OCI-LY3 (cell line): Measurements from ENCODE around the gene GINS2.
A peak's percentile ranks its signal among the peaks of the same experiment; 100 is the strongest.

Experiments used
- H2AFZ ChIP-seq: fragments of 200-600, 300-600 bp; shearing (Covaris generic); 2 replicates; pipeline ENCODE4 v1.6.0; 2014; ENCODE audit warnings: antibody characterized with exemption, low read depth, low read length
- H3K27ac ChIP-seq: fragments of 200-600, 300-600 bp; sonication (generic); 2 replicates; pipeline ENCODE4 v1.5.1; 2014; ENCODE audit warnings: mild to moderate bottlenecking, low read length, moderate library complexity, mixed read lengths
- H3K27me3 ChIP-seq: fragments of 200-600, 300-600 bp; sonication (generic); 2 replicates; pipeline ENCODE4 v1.6.1; 2014; ENCODE audit warnings: low read depth, low read length, mixed read lengths
- H3K36me3 ChIP-seq: fragments of 200-600, 300-600 bp; sonication (generic); replicated peaks from 2 replicates; pipeline ENCODE3; 2014; ENCODE audit warnings: low read depth, low read length, mixed read lengths
- H3K4me1 ChIP-seq: fragments of 300-600, 200-600 bp; sonication (generic); 2 replicates; pipeline ENCODE4 v1.6.1; 2014; ENCODE audit warnings: low read length, mixed read lengths
- H3K4me2 ChIP-seq: fragments of 200-600, 300-600 bp; sonication (generic); 2 replicates; pipeline ENCODE4 v1.6.1; 2014; ENCODE audit warnings: low read length, mixed read lengths
- H3K4me3 ChIP-seq: fragments of 300-600, 200-600 bp; sonication (generic); 2 replicates; pipeline ENCODE4 v1.5.1; 2014; ENCODE audit warnings: antibody characterized with exemption, mild to moderate bottlenecking, low read length, moderate library complexity
- H3K79me2 ChIP-seq: fragments of 300-600, 200-600 bp; shearing (Covaris generic); 2 replicates; pipeline ENCODE4 v1.6.1; 2014; ENCODE audit warnings: mild to moderate bottlenecking, low read length, mixed read lengths
- H3K9ac ChIP-seq: fragments of 300-600, 200-600 bp; shearing (Covaris generic); 2 replicates; pipeline ENCODE4 v1.6.0; 2014; ENCODE audit warnings: mild to moderate bottlenecking, low read length, moderate library complexity
- H3K9me3 ChIP-seq: fragments of 200-600, 300-600 bp; shearing (Covaris generic); 2 replicates; pipeline ENCODE4 v1.6.1; 2014; ENCODE audit warnings: low read length, mixed read lengths; ENCODE audit not compliant: insufficient read depth
- H4K20me1 ChIP-seq: fragments of 200-600, 300-600 bp; sonication (generic); 2 replicates; pipeline ENCODE4 v1.6.1; 2016; ENCODE audit warnings: low read length, mixed read lengths; ENCODE audit not compliant: insufficient read depth
- EZH2phosphoT487 ChIP-seq: fragments of 200-600 bp; shearing (Covaris generic); IDR thresholded peaks from 2 replicates; pipeline ENCODE4 v1.6.1; 2018; ENCODE audit warnings: antibody characterized with exemption, mixed run types, low read depth
- TF ChIP-seq, protein P1 (sequence below): fragments of 200-600, 300-600 bp; sonication (generic); IDR thresholded peaks from 2 replicates; pipeline ENCODE4 v1.5.1; 2014; ENCODE audit warnings: antibody characterized with exemption, low read length, low read depth

Gene GINS2

DNA sequence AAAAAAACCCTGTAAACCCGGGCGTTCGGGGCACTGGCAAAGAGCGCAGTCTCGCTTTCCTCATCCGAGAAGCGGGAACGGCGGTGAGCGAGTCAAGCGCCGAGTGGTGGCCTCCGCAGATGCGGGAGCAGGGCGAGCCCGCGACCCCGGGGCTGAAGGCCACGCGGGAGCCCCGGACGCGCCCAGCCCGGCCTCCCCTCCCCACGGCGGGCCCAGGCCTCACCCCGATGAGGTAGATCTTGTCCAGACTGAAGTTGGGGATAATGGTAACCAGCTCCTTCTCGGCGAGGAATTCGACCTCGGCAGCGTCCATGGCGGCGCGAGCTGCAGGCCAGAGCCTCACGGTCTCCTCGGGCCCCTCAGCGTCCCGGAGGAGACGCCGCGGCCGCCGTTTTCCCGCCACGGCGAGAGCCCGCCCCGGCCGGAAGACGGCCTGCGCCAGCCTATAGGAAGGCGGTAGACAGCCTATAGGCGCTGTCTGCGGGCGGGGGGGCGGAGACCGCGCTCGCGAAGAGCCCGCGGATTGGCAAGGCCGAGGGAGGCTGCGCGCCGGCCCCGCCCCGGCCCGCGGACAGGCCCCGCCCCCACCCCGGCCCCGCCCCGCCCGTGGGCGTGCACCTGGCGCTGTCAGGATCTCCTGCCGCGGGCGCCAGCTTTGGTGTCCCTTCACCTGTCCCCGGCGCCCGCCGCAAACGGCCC, at the start of gene GINS2:
GINS2 (minus strand) TSS at position 369 of the 699 bp plus-strand sequence; CDS start at position 313, 56 bp downstream.
- Histone ChIP-seq H3K27me3 (0 out of 2 replicates have a peak, but pooled peaks cover 6% of the 10 kb centered on the region), H3K27ac (0 out of 2 replicates have a peak within 1 kb of the TSS, but pooled peaks have one; percentile 24), H3K36me3 (peaks cover 18% of the 10 kb centered on the region), H3K4me2 (peak within 1 kb of the TSS; percentile 64), H4K20me1 (peaks cover 8% of the 10 kb centered on the region), H3K4me1 (peaks cover 10% of the 10 kb centered on the region), H3K79me2 (peaks cover 17% of the 10 kb centered on the region), H3K9ac (peak within 1 kb of the TSS; percentile 85), H2AFZ (no peak within 1 kb of the TSS), H3K4me3 (peak within 1 kb of the TSS; percentile 97), H3K9me3 (no peaks in the 10 kb centered on the region)
- no peak for TF ChIP-seq EZH2phosphoT487
- TF ChIP-seq, protein P1, sequence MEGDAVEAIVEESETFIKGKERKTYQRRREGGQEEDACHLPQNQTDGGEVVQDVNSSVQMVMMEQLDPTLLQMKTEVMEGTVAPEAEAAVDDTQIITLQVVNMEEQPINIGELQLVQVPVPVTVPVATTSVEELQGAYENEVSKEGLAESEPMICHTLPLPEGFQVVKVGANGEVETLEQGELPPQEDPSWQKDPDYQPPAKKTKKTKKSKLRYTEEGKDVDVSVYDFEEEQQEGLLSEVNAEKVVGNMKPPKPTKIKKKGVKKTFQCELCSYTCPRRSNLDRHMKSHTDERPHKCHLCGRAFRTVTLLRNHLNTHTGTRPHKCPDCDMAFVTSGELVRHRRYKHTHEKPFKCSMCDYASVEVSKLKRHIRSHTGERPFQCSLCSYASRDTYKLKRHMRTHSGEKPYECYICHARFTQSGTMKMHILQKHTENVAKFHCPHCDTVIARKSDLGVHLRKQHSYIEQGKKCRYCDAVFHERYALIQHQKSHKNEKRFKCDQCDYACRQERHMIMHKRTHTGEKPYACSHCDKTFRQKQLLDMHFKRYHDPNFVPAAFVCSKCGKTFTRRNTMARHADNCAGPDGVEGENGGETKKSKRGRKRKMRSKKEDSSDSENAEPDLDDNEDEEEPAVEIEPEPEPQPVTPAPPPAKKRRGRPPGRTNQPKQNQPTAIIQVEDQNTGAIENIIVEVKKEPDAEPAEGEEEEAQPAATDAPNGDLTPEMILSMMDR = no peak

DNA sequence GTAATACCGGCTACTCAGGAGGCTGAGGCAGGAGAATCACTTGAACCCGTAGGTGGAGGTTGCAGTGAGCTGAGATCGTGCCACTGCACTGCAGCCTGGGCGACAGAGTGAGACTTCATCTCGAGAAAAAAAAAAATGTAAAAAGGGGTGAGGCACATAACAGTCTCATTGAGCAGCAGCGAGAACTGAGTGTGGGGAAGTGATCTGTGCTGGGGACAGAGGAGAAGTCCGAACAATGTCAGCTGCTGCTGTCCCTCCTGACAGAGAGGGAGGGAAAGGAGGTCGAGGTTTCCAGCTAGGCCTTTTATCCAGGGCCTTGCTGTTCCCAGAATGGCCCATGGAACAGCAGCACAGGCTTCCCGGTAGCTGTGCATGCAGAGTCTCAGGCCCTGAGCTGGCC, 48.2 kb upstream of the GINS2 start:
- Histone ChIP-seq H3K4me3 (no peak overlapping the region), H3K27ac (no peak overlapping the region), H3K9me3 (no peaks in the 10 kb centered on the region), H3K36me3 (no peaks in the 10 kb centered on the region), H3K79me2 (no peaks in the 10 kb centered on the region), H3K4me1 (no peaks in the 10 kb centered on the region), H3K27me3 (peaks cover 13% of the 10 kb centered on the region; the same call in 1 of the 2 replicates), H3K9ac (no peak overlapping the region), H2AFZ (no peak overlapping the region), H4K20me1 (no peaks in the 10 kb centered on the region), H3K4me2 (no peak overlapping the region)
- TF ChIP-seq EZH2phosphoT487 = no peak
- TF ChIP-seq, protein P1 = no peak

DNA sequence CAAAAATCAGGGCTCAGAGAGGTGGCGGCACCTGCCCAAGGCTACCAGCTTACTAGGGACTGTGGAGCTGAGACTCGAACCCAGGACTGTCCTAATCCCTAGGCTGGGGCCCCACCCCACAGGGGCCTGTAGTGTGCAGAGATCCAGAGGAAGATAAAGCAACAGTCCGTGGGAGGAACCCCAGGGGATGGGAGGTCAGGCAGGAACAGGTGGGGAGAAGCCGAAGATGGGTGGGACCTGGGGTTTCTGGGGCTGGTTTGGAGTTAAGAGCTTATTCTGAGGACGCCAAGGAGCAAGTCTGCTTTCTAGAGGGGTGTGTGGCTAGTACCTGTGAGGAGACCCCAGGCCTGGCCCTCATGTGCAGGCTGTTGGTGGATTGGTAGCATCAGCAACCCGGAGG, 47.2 kb upstream of the GINS2 start:
- no peaks in the 10 kb centered on the region for H3K4me1 ChIP-seq
- H2AFZ ChIP-seq = no peak overlapping the region
- no peaks in the 10 kb centered on the region for H3K79me2 ChIP-seq
- H3K4me2 ChIP-seq = no peak overlapping the region
- TF ChIP-seq, protein P1 = no peak
- no peak for TF ChIP-seq EZH2phosphoT487
- peaks cover 10% of the 10 kb centered on the region; the same call in 1 of the 2 replicates for H3K27me3 ChIP-seq
- H3K36me3 ChIP-seq = no peaks in the 10 kb centered on the region
- no peaks in the 10 kb centered on the region for H3K9me3 ChIP-seq
- no peak overlapping the region for H3K4me3 ChIP-seq
- no peaks in the 10 kb centered on the region for H4K20me1 ChIP-seq
- no peak overlapping the region for H3K9ac ChIP-seq
- H3K27ac ChIP-seq = no peak overlapping the region

DNA sequence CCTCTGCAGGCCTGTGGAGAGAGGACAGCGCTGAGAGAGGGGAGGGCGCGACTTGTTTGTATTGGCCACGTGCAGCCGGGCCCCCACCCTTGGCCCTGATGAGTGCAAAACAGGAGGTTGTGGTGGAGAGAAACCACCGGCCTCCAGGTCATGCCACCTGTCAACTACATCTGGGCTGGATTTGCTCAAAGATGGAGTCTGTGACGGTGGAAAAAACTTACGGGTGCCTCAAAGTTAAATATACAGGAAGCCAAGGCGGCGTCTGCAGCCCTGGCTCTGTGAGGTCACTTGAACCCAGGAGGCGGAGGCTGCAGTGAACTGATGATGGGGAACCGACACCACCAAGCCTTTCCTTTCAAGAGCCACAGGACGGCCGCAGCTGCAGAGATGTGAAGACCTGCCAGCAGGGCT, 46.5 kb upstream of the GINS2 start:
- Histone ChIP-seq H3K9ac (no peak overlapping the region), H4K20me1 (no peaks in the 10 kb centered on the region), H3K4me3 (no peak overlapping the region), H3K36me3 (no peaks in the 10 kb centered on the region), H3K4me2 (no peak overlapping the region), H3K9me3 (no peaks in the 10 kb centered on the region), H3K27me3 (peaks cover 10% of the 10 kb centered on the region; the same call in 1 of the 2 replicates), H3K79me2 (no peaks in the 10 kb centered on the region), H3K27ac (no peak overlapping the region), H2AFZ (no peak overlapping the region), H3K4me1 (no peaks in the 10 kb centered on the region)
- no peak for TF ChIP-seq EZH2phosphoT487
- TF ChIP-seq, protein P1 = no peak
